Measurements from ENCODE around the gene CALCOCO1. TPM values are rescaled to one million over a fixed set of nuclear protein-coding genes. Genes with fewer than 3 reads are reported as not detected.

CALCOCO1 gene
- total RNA-seq, 1 donor from 2014 or later, result 68.4 TPM

GRCh38 chr12:53659571-53659981 is 67.7 kb downstream of the CALCOCO1 start:
- Histone ChIP-seq H3K4me3 (ENCODE audit: low read depth, low read length) (no peak overlapping the region), H3K27me3 (ENCODE audit: control insufficient read depth, insufficient read depth, low read length) (no peaks in the 10 kb centered on the region), H3K36me3 (ENCODE audit: control insufficient read depth, insufficient read depth, low read length) (no peaks in the 10 kb centered on the region)
- TF ChIP-seq CTCF (IDR thresholded peaks at IDR 0.05; ENCODE audit: insufficient read depth, low read length, poor library complexity, severe bottlenecking), result no peak
- DNase-seq (ENCODE audit: low read depth), result no peak

- H3K27me3 ChIP-seq (ENCODE audit: control insufficient read depth, insufficient read depth, low read length), result no peaks in the 10 kb centered on the region
- no peak for TF ChIP-seq CTCF (IDR thresholded peaks at IDR 0.05; ENCODE audit: insufficient read depth, low read length, poor library complexity, severe bottlenecking)
- no peaks in the 10 kb centered on the region for H3K36me3 ChIP-seq (ENCODE audit: control insufficient read depth, insufficient read depth, low read length)
- no peak overlapping the region for H3K4me3 ChIP-seq (ENCODE audit: low read depth, low read length)
- no peak for DNase-seq (ENCODE audit: low read depth)
These were observed 68.2 kb downstream of the CALCOCO1 start for GRCh38 chr12:53659011-53659551.

Other genes starting within 250 kb of the CALCOCO1 start
- gene MAP3K12, start 228.0 kb downstream of the CALCOCO1 start, total RNA-seq, result 12.3 and 18.6 TPM in 2 replicates
- 59.4 and 62.0 TPM in 2 replicates for gene TARBP2, start 226.2 kb downstream of the CALCOCO1 start, total RNA-seq
- 3.0 TPM in 1 of 2 replicates, not detected in the other for gene NPFF, start 220.0 kb downstream of the CALCOCO1 start, total RNA-seq
- gene ATF7, start 101.1 kb downstream of the CALCOCO1 start, total RNA-seq, result 14.2 and 26.6 TPM in 2 replicates
- 235 and 299 TPM in 2 replicates for gene ATP5MC2, start 51.4 kb downstream of the CALCOCO1 start, total RNA-seq
- not detected in 2 replicates for gene CISTR, start 24.5 kb upstream of the CALCOCO1 start, total RNA-seq
- not detected in 2 replicates for gene HOXC13, start 211.4 kb upstream of the CALCOCO1 start, total RNA-seq
- not detected in 2 replicates for gene HOXC12, start 227.5 kb upstream of the CALCOCO1 start, total RNA-seq
- gene HOXC11, start 245.7 kb upstream of the CALCOCO1 start, total RNA-seq, result 0.58 and 0.96 TPM in 2 replicates
- gene HOTAIR, start 247.5 kb upstream of the CALCOCO1 start, total RNA-seq, result 0.46 and 0.55 TPM in 2 replicates